Activated naive CD8-positive, alpha-beta T cell treated with anti-CD3 and anti-CD28 coated beads, Interleukin-2, amount 10 ng/mL, durations not matched to agents 7 days and 5 days (primary cell): Measurements from ENCODE around the gene MPP7. TPM values are rescaled to one million over a fixed set of nuclear protein-coding genes. Genes with fewer than 3 reads are reported as not detected.
"Not testable (repeated sequence)": the region's sequence is repeated elsewhere in the genome, so short reads cannot be mapped to it uniquely, and the experiment has no call there.

Source experiments
- ATAC-seq: fragments of 150-1000 bp; cut with Tn5 transposase; one replicate; pipeline ENCODE4 v1.10.0; 2021; ENCODE audit warnings: low read depth, moderate library complexity
- POLR2A ChIA-PET: fragments of 350-600 bp; sonication (Branson Sonifier 250); formaldehyde crosslinking; loops from one replicate; lab custom pipeline; 2021; ENCODE audit warnings: antibody characterized with exemption; lab: Charles Lee
- DNase-seq: peaks from one replicate; pipeline ENCODE4 v3.0.0; 2021
- H3K27ac Mint-ChIP-seq: one replicate; pipeline ENCODE4 v1.8.0; 2022; ENCODE audit warnings: mild to moderate bottlenecking, mixed read lengths
- H3K27me3 Mint-ChIP-seq: one replicate; pipeline ENCODE4 v1.8.0; 2022; ENCODE audit warnings: mild to moderate bottlenecking, moderate library complexity, mixed read lengths
- H3K36me3 Mint-ChIP-seq: one replicate; pipeline ENCODE4 v1.8.0; 2021; ENCODE audit warnings: mild to moderate bottlenecking, mixed read lengths
- H3K4me1 Mint-ChIP-seq: one replicate; pipeline ENCODE4 v1.8.0; 2021; ENCODE audit warnings: mixed read lengths
- H3K4me3 Mint-ChIP-seq: one replicate; pipeline ENCODE4 v1.8.0; 2022; ENCODE audit warnings: mild to moderate bottlenecking, moderate library complexity, mixed read lengths
- H3K9me3 Mint-ChIP-seq: one replicate; pipeline ENCODE4 v1.8.0; 2021; ENCODE audit warnings: mixed read lengths
- total RNA-seq, 2 experiments: library from RNA; stranded (reverse); gene quantifications; one replicate each; pipeline ENCODE4 v1.2.3, GENCODE V29; 2021

The MPP7 gene
- 10 to 100 TPM; 23.4 to 24.2 TPM for total RNA-seq

GRCh38 chr10:28302638-28303488 is at the start of gene MPP7:
MPP7 (minus strand) TSS chr10:28303064; CDS start chr10:28238604, 64,460 bp downstream.
- H3K27ac Mint-ChIP-seq, result peak within 1 kb of the TSS; percentile 72
- DNase-seq (peak; percentile 97), ATAC-seq (peak; percentile 97)
- peak within 1 kb of the TSS; percentile 91 for H3K4me3 Mint-ChIP-seq
- H3K36me3 Mint-ChIP-seq, result peaks cover 2% of the 10 kb centered on the region
- POLR2A ChIA-PET, result interaction anchor here (0.5 to 4.1 kb wide), 14 partner anchors 17 to 1148 kb away, joined by 3 to 105 read pairs (median 4); partner anchors contain the start of gene YME1L1
- H3K4me1 Mint-ChIP-seq, result peaks cover 35% of the 10 kb centered on the region
- H3K27me3 Mint-ChIP-seq, result peaks cover 16% of the 10 kb centered on the region
- H3K9me3 Mint-ChIP-seq, result no peaks in the 10 kb centered on the region

GRCh38 chr10:28349892-28350291 is 47.0 kb upstream of the MPP7 start:
- H3K4me1 Mint-ChIP-seq, result peaks cover 5% of the 10 kb centered on the region
- H3K36me3 Mint-ChIP-seq, result peaks cover 22% of the 10 kb centered on the region
- H3K4me3 Mint-ChIP-seq, result no peak overlapping the region
- POLR2A ChIA-PET, result interaction anchor here (1.3 kb wide), 1 partner anchor 16 kb away, joined by 3 read pairs; no protein-coding TSS in a partner anchor
- DNase-seq (no peak), ATAC-seq (no peak)
- H3K27me3 Mint-ChIP-seq, result no peaks in the 10 kb centered on the region
- H3K9me3 Mint-ChIP-seq, result peaks cover 21% of the 10 kb centered on the region
- H3K27ac Mint-ChIP-seq, result no peak overlapping the region

- DNase-seq (no peak), ATAC-seq (peak; percentile 86)
- H3K4me1 Mint-ChIP-seq, result peaks cover 27% of the 10 kb centered on the region
- POLR2A ChIA-PET, result interaction anchor here (1.0 to 2.5 kb wide), 4 partner anchors 10 to 35 kb away, joined by 3 to 21 read pairs (median 6); no protein-coding TSS in a partner anchor
- H3K36me3 Mint-ChIP-seq, result peaks cover 48% of the 10 kb centered on the region
- H3K4me3 Mint-ChIP-seq, result peak overlapping the region; percentile 50
- peak overlapping the region; percentile 79 for H3K27ac Mint-ChIP-seq
- H3K9me3 Mint-ChIP-seq, result peaks cover 41% of the 10 kb centered on the region
- H3K27me3 Mint-ChIP-seq, result no peaks in the 10 kb centered on the region
Measured at GRCh38 chr10:28343987-28344895, 41.4 kb upstream of the MPP7 start.

GRCh38 chr10:28343252-28343651 is 40.4 kb upstream of the MPP7 start:
- H3K4me3 Mint-ChIP-seq, result no peak overlapping the region
- no peak for ATAC-seq
- no peak overlapping the region for H3K27ac Mint-ChIP-seq
- DNase-seq, result no peak
- no peaks in the 10 kb centered on the region for H3K27me3 Mint-ChIP-seq
- H3K9me3 Mint-ChIP-seq, result peaks cover 38% of the 10 kb centered on the region
- peaks cover 47% of the 10 kb centered on the region for H3K36me3 Mint-ChIP-seq
- H3K4me1 Mint-ChIP-seq, result peaks cover 29% of the 10 kb centered on the region
- POLR2A ChIA-PET, result interaction anchor here (2.1 to 2.5 kb wide), 2 partner anchors 9 to 25 kb away, joined by 9 to 21 read pairs; no protein-coding TSS in a partner anchor

- DNase-seq, H3K4me3 Mint-ChIP-seq, H3K27me3 Mint-ChIP-seq, ATAC-seq, H3K27ac Mint-ChIP-seq: not testable (repeated sequence)
- POLR2A ChIA-PET, result interaction anchor here (1.1 kb wide), 1 partner anchor 39 kb away, joined by 4 read pairs; the partner anchor contains the start of gene MPP7
- Mint-ChIP-seq H3K36me3 (peaks cover 41% of the 10 kb centered on the region), H3K4me1 (peaks cover 35% of the 10 kb centered on the region), H3K9me3 (peaks cover 29% of the 10 kb centered on the region)
Measured at GRCh38 chr10:28341679-28342078, 38.8 kb upstream of the MPP7 start.

- Mint-ChIP-seq H3K4me1 (peaks cover 41% of the 10 kb centered on the region), H3K36me3 (peaks cover 3% of the 10 kb centered on the region), H3K27me3 (no peaks in the 10 kb centered on the region), H3K27ac (peak overlapping the region; percentile 90), H3K4me3 (peak overlapping the region; percentile 77), H3K9me3 (no peaks in the 10 kb centered on the region)
- peak; percentile 41 for DNase-seq
- POLR2A ChIA-PET, result interaction anchor here (1.2 to 10.2 kb wide), 8 partner anchors 11 to 590 kb away, joined by 3 to 235 read pairs (median 14); partner anchors contain the start of gene MPP7
- ATAC-seq, result no peak
Measured at GRCh38 chr10:28332726-28333125, 29.9 kb upstream of the MPP7 start.

- Mint-ChIP-seq H3K36me3 (peaks cover 2% of the 10 kb centered on the region), H3K4me1 (peaks cover 38% of the 10 kb centered on the region), H3K4me3 (peak overlapping the region; percentile 68), H3K9me3 (no peaks in the 10 kb centered on the region), H3K27me3 (no peaks in the 10 kb centered on the region), H3K27ac (peak overlapping the region; percentile 90)
- POLR2A ChIA-PET, result interaction anchor here (0.6 to 10.2 kb wide), 5 partner anchors 11 to 249 kb away, joined by 3 to 235 read pairs (median 67); partner anchors contain the start of gene MPP7
- DNase-seq (no peak), ATAC-seq (no peak)
Measured at GRCh38 chr10:28331841-28332240, 29.0 kb upstream of the MPP7 start.

GRCh38 chr10:28331066-28331465 is 28.2 kb upstream of the MPP7 start:
- Mint-ChIP-seq H3K27me3 (no peaks in the 10 kb centered on the region), H3K27ac (peak overlapping the region; percentile 61), H3K4me3 (peak overlapping the region; percentile 30), H3K36me3 (peaks cover 3% of the 10 kb centered on the region), H3K9me3 (no peaks in the 10 kb centered on the region), H3K4me1 (peaks cover 39% of the 10 kb centered on the region)
- DNase-seq (no peak), ATAC-seq (no peak)
- POLR2A ChIA-PET, result interaction anchor here (8.4 to 10.2 kb wide), 2 partner anchors 28 to 38 kb away, joined by 105 to 235 read pairs; partner anchors contain the start of gene MPP7

GRCh38 chr10:28328346-28328745 is 25.5 kb upstream of the MPP7 start:
- POLR2A ChIA-PET, result interaction anchor here (0.6 to 10.2 kb wide), 4 partner anchors 9 to 815 kb away, joined by 3 to 235 read pairs (median 6); partner anchors contain the start of gene MPP7
- H3K27me3 Mint-ChIP-seq, result no peaks in the 10 kb centered on the region
- H3K36me3 Mint-ChIP-seq, result peaks cover 8% of the 10 kb centered on the region
- H3K9me3 Mint-ChIP-seq, result no peaks in the 10 kb centered on the region
- H3K27ac Mint-ChIP-seq, result no peak overlapping the region
- no peak for ATAC-seq
- peaks cover 34% of the 10 kb centered on the region for H3K4me1 Mint-ChIP-seq
- no peak overlapping the region for H3K4me3 Mint-ChIP-seq
- DNase-seq, result no peak

- POLR2A ChIA-PET, result interaction anchor here (0.7 to 10.2 kb wide), 6 partner anchors 8 to 814 kb away, joined by 3 to 235 read pairs (median 6); partner anchors contain the start of gene MPP7
- Mint-ChIP-seq H3K27me3 (no peaks in the 10 kb centered on the region), H3K9me3 (no peaks in the 10 kb centered on the region), H3K4me3 (no peak overlapping the region), H3K36me3 (peaks cover 10% of the 10 kb centered on the region), H3K4me1 (peaks cover 30% of the 10 kb centered on the region), H3K27ac (no peak overlapping the region)
- ATAC-seq, result no peak
- DNase-seq, result no peak
Measured at GRCh38 chr10:28327491-28327880, 24.6 kb upstream of the MPP7 start.

- H3K4me1 Mint-ChIP-seq, result peaks cover 27% of the 10 kb centered on the region
- no peak for DNase-seq
- peak; percentile 23 for ATAC-seq
- H3K9me3 Mint-ChIP-seq, result no peaks in the 10 kb centered on the region
- no peaks in the 10 kb centered on the region for H3K27me3 Mint-ChIP-seq
- H3K4me3 Mint-ChIP-seq, result peak overlapping the region; percentile 39
- POLR2A ChIA-PET, result interaction anchor here (0.6 to 1.9 kb wide), 6 partner anchors 8 to 1092 kb away, joined by 3 to 10 read pairs (median 3); partner anchors contain the start of gene MPP7
- peak overlapping the region; percentile 67 for H3K27ac Mint-ChIP-seq
- peaks cover 12% of the 10 kb centered on the region for H3K36me3 Mint-ChIP-seq
Measured at GRCh38 chr10:28326516-28327490, 23.9 kb upstream of the MPP7 start.
